Right lobe of liver (tissue), 4 donors: ENCODE results near the gene LONRF2.
A peak's percentile ranks its signal among the peaks of the same experiment; 100 is the strongest.

Experiments
- POLR2A ChIP-seq: fragments of 450-650 bp; IDR thresholded peaks from one replicate; pipeline ENCODE4 v1.6.1; 2017; ENCODE audit warnings: antibody characterized with exemption, mild to moderate bottlenecking
- TF ChIP-seq, protein P1 (sequence below), 4 donors: fragments of 200-600 bp in 3 of 4; fragments of 450-650 bp in 1 of 4; IDR thresholded peaks; one replicate each; pipeline versions ENCODE4 v1.5.1 to v1.8.0; 2016 to 2022; ENCODE audit warnings: antibody characterized with exemption in 4 of 4, mild to moderate bottlenecking in 2 of 4
- donor health status: DM: no; HTN: no; CAD: no.
- donor health status: DM: no; HTN: no; CAD: no.
- donor health status: DM: no; HTN: yes; CAD: no.

DNA sequence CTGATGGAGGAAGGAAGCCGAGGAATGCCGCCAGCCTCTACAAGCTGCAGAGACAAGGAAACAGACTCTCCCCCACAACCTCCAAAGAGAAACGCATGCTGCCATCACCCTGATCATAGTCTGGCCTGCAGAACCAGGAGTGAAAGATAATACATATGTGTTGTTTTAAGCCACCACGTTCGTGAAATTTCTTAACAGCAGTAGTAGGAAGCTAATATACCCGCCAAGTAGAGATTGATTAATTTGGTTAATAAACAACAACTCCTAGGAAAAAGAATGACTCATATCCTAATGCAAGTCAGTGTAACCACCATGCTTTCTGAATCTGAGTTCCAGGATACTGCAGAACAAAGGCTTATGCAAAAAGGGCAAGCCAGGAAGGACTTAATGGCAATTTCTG is 36.6 kb downstream of the LONRF2 start:
- TF ChIP-seq, protein P1, sequence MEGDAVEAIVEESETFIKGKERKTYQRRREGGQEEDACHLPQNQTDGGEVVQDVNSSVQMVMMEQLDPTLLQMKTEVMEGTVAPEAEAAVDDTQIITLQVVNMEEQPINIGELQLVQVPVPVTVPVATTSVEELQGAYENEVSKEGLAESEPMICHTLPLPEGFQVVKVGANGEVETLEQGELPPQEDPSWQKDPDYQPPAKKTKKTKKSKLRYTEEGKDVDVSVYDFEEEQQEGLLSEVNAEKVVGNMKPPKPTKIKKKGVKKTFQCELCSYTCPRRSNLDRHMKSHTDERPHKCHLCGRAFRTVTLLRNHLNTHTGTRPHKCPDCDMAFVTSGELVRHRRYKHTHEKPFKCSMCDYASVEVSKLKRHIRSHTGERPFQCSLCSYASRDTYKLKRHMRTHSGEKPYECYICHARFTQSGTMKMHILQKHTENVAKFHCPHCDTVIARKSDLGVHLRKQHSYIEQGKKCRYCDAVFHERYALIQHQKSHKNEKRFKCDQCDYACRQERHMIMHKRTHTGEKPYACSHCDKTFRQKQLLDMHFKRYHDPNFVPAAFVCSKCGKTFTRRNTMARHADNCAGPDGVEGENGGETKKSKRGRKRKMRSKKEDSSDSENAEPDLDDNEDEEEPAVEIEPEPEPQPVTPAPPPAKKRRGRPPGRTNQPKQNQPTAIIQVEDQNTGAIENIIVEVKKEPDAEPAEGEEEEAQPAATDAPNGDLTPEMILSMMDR (IDR thresholded peaks at IDR 0.05), result no peak
- TF ChIP-seq POLR2A, result peak; percentile 36
